Measurements from ENCODE around the gene KRT17.

- no peak for TF ChIP-seq POLR2AphosphoS5 (IDR thresholded peaks at IDR 0.05; ENCODE audit: low read depth, low read length)
- TF ChIP-seq CTCF (IDR thresholded peaks at IDR 0.05), result no peak
- TF ChIP-seq REST (IDR thresholded peaks at IDR 0.05; ENCODE audit: insufficient read depth in 1 of 2, low read depth in 2 of 2, low read length in 1 of 2), result no peak
- no peak for TF ChIP-seq SIN3A (IDR thresholded peaks at IDR 0.05; ENCODE audit: borderline replicate concordance, insufficient read depth, low read depth, low read length)
- TF ChIP-seq TCF7L2 (IDR thresholded peaks at IDR 0.05; ENCODE audit: low read depth, low read length), result no peak
These were observed 6.7 kb downstream of the KRT17 start for GRCh38 chr17:41617698-41618097.

All from Panc1 (cell line).